AG10803 (cell line): ENCODE data around the gene GAGE12J.
"Not testable (repeated sequence)": the region's sequence is repeated elsewhere in the genome, so short reads cannot be mapped to it uniquely, and the experiment has no call there.

ENCODE experiments used
- DNase-seq: peaks from one replicate; pipeline ENCODE4 v3.0.0; 2010; ENCODE audit warnings: low read depth
- H3K4me3 ChIP-seq: 2 replicates; pipeline ENCODE4 v1.5.1; 2011; ENCODE audit warnings: mild to moderate bottlenecking, low read length, control low read depth
- TF ChIP-seq, protein P1 (sequence below): conservative IDR thresholded peaks from 2 replicates; pipeline ENCODE4 v1.5.1; 2011; ENCODE audit warnings: mild to moderate bottlenecking, low read length, control low read depth, inconsistent platforms

GAGE12J gene, protein sequence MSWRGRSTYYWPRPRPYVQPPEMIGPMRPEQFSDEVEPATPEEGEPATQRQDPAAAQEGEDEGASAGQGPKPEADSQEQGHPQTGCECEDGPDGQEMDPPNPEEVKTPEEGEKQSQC

DNA sequence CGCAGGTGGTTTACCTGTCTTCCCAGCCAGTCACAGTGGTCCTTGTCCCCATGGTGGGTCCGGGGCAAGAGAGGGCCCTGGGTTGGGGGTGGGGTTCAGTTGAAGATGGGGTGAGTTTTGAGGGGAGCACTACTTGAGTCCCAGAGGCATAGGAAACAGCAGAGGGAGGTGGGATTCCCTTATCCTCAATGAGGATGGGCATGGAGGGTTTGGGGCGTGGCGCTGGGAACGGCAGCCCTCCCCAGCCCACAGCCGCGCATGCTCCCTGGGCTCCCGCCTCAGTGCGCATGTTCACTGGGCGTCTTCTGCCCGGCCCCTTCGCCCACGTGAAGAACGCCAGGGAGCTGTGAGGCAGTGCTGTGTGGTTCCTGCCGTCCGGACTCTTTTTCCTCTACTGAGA, at the start of gene GAGE12J:
TSS of gene GAGE12J (plus strand) at position 301 of the 400 bp plus-strand sequence. CDS start 1,157 bp downstream, outside the sequence.
- not testable (repeated sequence) for H3K4me3 ChIP-seq, DNase-seq

DNA sequence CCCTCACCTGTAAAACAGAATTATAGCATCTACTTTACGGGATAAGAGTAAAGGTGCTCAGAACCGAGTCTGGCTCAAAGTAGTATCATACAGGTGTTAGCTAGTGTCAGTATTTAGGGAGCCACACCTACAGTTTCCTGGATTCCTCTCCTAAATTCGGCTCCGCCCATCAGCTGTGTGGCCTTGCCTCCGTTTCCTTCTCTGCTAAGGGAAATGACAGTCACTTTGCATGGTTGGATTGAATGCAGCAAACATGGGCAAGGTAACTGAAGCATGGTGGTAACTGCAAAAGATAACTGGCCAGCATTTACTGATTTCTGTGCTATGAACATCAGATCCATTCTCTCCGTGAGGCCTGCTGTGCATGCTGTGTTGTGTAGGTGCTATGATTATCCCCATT, 49.4 kb upstream of the GAGE12J start:
- H3K4me3 ChIP-seq: no peak overlapping the region
- DNase-seq: no peak

DNA sequence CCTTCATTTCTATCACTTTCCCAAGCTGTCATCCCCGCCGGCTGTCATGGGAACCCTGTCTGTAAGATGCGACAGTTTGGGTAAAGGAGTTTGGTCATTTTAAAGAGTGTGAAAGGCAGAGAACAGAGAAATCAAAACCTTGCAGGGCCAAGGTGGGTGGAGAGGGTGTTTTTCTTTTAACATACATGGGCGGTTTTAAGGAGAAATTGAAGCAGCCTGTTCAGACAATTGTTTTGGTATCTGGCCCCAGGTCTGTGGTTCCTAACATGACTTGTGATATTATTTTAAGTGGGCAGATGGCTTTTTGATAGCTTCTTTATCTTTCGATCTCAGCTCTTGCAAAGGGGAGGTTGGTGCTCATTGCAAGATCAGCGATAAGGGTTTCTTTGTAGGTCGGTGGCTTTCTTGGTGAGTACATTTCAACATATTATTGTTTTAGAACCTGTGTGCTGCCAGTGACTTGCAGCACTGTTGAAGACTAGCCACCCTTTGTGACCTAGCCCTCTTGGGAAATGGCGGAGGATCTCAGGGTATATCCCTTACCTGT, 48.6 kb upstream of the GAGE12J start:
- no peak for DNase-seq
- H3K4me3 ChIP-seq: no peak overlapping the region
- TF ChIP-seq, protein P1, sequence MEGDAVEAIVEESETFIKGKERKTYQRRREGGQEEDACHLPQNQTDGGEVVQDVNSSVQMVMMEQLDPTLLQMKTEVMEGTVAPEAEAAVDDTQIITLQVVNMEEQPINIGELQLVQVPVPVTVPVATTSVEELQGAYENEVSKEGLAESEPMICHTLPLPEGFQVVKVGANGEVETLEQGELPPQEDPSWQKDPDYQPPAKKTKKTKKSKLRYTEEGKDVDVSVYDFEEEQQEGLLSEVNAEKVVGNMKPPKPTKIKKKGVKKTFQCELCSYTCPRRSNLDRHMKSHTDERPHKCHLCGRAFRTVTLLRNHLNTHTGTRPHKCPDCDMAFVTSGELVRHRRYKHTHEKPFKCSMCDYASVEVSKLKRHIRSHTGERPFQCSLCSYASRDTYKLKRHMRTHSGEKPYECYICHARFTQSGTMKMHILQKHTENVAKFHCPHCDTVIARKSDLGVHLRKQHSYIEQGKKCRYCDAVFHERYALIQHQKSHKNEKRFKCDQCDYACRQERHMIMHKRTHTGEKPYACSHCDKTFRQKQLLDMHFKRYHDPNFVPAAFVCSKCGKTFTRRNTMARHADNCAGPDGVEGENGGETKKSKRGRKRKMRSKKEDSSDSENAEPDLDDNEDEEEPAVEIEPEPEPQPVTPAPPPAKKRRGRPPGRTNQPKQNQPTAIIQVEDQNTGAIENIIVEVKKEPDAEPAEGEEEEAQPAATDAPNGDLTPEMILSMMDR: no peak

More for the DNA sequence above, 49.4 kb upstream of the GAGE12J start:
- TF ChIP-seq, protein P1: no peak

DNA sequence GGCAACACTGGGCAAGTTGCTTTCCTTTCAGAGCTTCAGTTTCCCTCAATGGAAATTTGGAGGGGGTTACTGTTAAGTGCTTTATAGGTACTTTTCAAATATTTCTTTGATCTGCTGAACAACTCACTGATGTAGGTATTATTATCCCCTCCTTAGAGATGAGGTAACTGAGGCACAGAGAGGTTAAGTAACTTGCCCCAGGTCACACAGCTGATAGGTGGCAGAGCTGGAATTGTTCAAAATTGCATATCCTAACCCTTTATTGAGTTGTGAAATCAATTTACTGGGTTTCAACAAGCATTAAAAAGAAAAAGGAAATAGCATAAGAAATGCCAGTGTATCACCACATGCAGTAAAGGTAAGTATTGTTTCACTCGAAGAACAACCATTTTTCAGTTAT, 45.6 kb upstream of the GAGE12J start:
- DNase-seq: no peak
- H3K4me3 ChIP-seq: no peak overlapping the region
- TF ChIP-seq, protein P1: no peak

DNA sequence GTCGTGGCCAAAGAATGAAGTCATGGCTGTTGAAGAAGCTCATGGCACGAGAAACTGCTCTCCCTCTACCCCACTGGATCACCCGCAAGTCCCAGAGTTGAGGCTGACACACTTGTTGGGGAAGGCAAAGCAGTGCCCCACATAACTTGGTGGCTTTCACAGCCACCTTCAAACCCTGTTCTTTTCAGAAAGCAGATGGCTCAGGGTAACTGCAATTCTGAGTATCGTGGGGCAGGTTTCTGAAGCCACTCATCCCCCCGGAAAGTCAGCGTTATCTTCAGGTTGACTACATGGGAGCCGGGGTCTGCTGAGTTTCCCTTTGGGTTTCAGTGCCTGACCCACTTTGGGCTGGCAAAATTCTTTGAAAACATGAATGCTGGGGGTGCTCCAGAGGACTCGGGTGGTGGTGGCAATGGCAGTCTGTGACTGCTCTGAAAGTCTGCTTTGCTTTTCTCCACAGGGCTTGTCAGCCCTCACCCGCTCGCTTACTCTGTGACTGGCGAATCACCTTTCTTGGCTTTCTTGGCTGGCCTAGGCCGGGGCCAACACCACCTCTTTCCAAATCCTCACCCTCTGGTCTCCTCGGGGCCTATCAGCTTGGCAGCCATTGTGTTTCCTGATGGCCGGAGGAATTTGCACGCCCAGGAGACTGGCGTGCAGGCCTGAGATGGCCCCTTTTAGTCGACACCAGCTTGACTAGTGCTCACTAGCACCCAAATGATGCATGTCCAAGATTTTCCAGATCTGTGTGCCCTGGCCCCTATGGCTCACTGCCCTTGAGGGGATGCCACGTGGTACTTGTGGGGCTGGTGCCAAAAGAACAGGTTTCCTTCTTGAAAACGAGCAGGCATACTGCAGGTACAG, 44.9 kb upstream of the GAGE12J start:
- no peak overlapping the region for H3K4me3 ChIP-seq
- TF ChIP-seq, protein P1: no peak
- peak; percentile 16 for DNase-seq

DNA sequence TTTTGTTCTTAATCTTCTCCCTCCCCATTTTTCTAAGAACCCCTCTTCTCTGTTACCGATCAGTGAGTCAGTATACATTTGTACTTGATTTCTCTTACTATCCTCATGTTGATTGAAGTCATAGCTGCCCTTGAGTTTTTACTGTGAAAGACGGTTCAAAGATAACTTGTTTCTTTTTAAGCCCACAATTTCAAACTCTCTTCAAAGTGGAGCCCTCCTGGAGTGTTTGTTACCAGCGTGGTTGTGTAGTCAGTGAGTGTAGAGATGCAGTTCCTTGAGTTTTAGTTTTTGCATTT, 44.4 kb upstream of the GAGE12J start:
- no peak for DNase-seq
- no peak overlapping the region for H3K4me3 ChIP-seq
- TF ChIP-seq, protein P1: no peak

DNA sequence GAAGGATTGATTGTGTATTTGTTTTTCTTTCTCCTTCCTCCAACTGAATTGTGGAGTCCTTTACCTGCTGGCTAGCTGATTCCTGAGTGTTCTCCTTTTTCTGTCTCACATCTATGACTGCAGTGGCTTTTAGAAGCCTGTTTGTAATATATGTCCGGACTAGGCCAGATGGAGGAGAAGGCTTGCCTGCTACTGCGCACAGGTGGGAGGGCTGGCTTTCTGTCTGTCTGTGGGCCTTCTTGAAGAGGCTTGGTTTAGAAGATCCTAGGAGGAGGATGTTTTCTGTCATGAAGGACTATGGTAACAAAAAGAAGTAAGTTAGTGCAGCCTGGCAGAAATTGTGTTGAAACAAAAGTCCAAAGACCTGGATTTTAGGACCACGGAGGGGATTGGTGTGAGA, 43.8 kb upstream of the GAGE12J start:
- no peak overlapping the region for H3K4me3 ChIP-seq
- DNase-seq: no peak
- TF ChIP-seq, protein P1: no peak
